GM21825 (cell line): ENCODE results near the gene TTLL10.

ENCODE experiments used
- ATAC-seq: cut with Tn5 transposase; IDR thresholded peaks from one replicate; pipeline ENCODE4 v1.9.1; 2021; ENCODE audit warnings: mild to moderate bottlenecking, moderate library complexity; ENCODE audit not compliant: unreplicated experiment

Gene TTLL10

GRCh38 chr1:1157426-1157913 lies 16.2 kb upstream of the TTLL10 start:
- ATAC-seq, result no peak

- ATAC-seq, result no peak
Measured at GRCh38 chr1:1157914-1158710, 15.6 kb upstream of the TTLL10 start.

GRCh38 chr1:1160281-1160930 lies 13.3 kb upstream of the TTLL10 start:
- no peak for ATAC-seq

GRCh38 chr1:1161078-1161682 lies 12.5 kb upstream of the TTLL10 start:
- no peak for ATAC-seq

GRCh38 chr1:1161683-1162079 lies 12.0 kb upstream of the TTLL10 start:
- ATAC-seq, result no peak

- no peak for ATAC-seq
Measured at GRCh38 chr1:1162597-1163537, 10.8 kb upstream of the TTLL10 start.

- ATAC-seq, result no peak
Measured at GRCh38 chr1:1163538-1164070, 10.1 kb upstream of the TTLL10 start.

- ATAC-seq, result no peak
Measured at GRCh38 chr1:1164361-1164700, 9.3 kb upstream of the TTLL10 start.

- ATAC-seq, result no peak
Measured at GRCh38 chr1:1164701-1165451, 8.8 kb upstream of the TTLL10 start.

GRCh38 chr1:1165485-1165884 lies 8.2 kb upstream of the TTLL10 start:
- ATAC-seq, result no peak

GRCh38 chr1:1165900-1166421 lies 7.7 kb upstream of the TTLL10 start:
- ATAC-seq, result no peak

GRCh38 chr1:1166642-1167397 lies 6.9 kb upstream of the TTLL10 start:
- ATAC-seq, result no peak

- no peak for ATAC-seq
Measured at GRCh38 chr1:1167398-1167821, 6.3 kb upstream of the TTLL10 start.

- no peak for ATAC-seq
Measured at GRCh38 chr1:1167841-1168450, 5.7 kb upstream of the TTLL10 start.

GRCh38 chr1:1168451-1169411 lies 4.9 kb upstream of the TTLL10 start:
- ATAC-seq, result no peak

GRCh38 chr1:1169429-1170214 lies 4.1 kb upstream of the TTLL10 start:
- ATAC-seq, result no peak
